HEK293T (cell line): ENCODE data around the gene PRKCZ.
A peak's percentile ranks its signal among the peaks of the same experiment; 100 is the strongest.

Experiments
- CTCF ChIA-PET: fragments of 350-600 bp; formaldehyde crosslinking; extraction: SDS; loops from one replicate; lab custom pipeline; 2021; ENCODE audit warnings: antibody characterized with exemption, inconsistent platforms; lab: Yijun Ruan, JAX
- POLR2A ChIA-PET: fragments of 350-600 bp; formaldehyde crosslinking; extraction: SDS; loops from one replicate; lab custom pipeline; 2020; ENCODE audit warnings: antibody characterized with exemption, inconsistent platforms; lab: Yijun Ruan, JAX
- DNase-seq: peaks from one replicate; pipeline ENCODE4 v3.0.0; 2012; ENCODE audit warnings: mixed read lengths; ENCODE audit errors: extremely low spot score
- ARNT ChIP-seq: fragments of 450-650 bp; IDR thresholded peaks from 2 replicates; pipeline ENCODE4 v1.6.1; 2017; ENCODE audit warnings: mild to moderate bottlenecking
- BHLHE40 ChIP-seq: fragments of 450-650 bp; IDR thresholded peaks from 2 replicates; pipeline ENCODE4 v1.6.1; 2016; ENCODE audit warnings: mild to moderate bottlenecking, moderate library complexity, borderline replicate concordance
- CTBP1 ChIP-seq: fragments of 450-650 bp; IDR thresholded peaks from 2 replicates; pipeline ENCODE4 v1.6.1; 2016; ENCODE audit warnings: borderline replicate concordance
- ELF4 ChIP-seq: fragments of 450-650 bp; IDR thresholded peaks from 2 replicates; pipeline ENCODE4 v1.6.1; 2017; ENCODE audit warnings: antibody characterized with exemption
- FOXA1 ChIP-seq: fragments of 450-650 bp; IDR thresholded peaks from 2 replicates; pipeline ENCODE4 v1.6.1; 2016; ENCODE audit warnings: mild to moderate bottlenecking
- FOXK2 ChIP-seq: fragments of 450-650 bp; IDR thresholded peaks from 2 replicates; pipeline ENCODE4 v1.6.1; 2016; ENCODE audit warnings: mild to moderate bottlenecking
- FOXM1 ChIP-seq: fragments of 450-650 bp; IDR thresholded peaks from 2 replicates; pipeline ENCODE4 v1.6.1; 2017; ENCODE audit warnings: mild to moderate bottlenecking, borderline replicate concordance
- L3MBTL2 ChIP-seq: fragments of 450-650 bp; conservative IDR thresholded peaks from 2 replicates; pipeline ENCODE4 v1.6.1; 2016; ENCODE audit warnings: mild to moderate bottlenecking
- LEF1 ChIP-seq: fragments of 450-650 bp; IDR thresholded peaks from 2 replicates; pipeline ENCODE4 v1.6.1; 2017; ENCODE audit warnings: mild to moderate bottlenecking, borderline replicate concordance
- NFRKB ChIP-seq: fragments of 450-650 bp; IDR thresholded peaks from 2 replicates; pipeline ENCODE4 v1.6.1; 2016; ENCODE audit warnings: mild to moderate bottlenecking, moderate library complexity
- PKNOX1 ChIP-seq: fragments of 450-650 bp; IDR thresholded peaks from 2 replicates; pipeline ENCODE4 v1.6.1; 2016
- SP1 ChIP-seq: fragments of 450-650 bp; IDR thresholded peaks from 2 replicates; pipeline ENCODE4 v1.6.1; 2017
- SUZ12 ChIP-seq: fragments of 450-650 bp; IDR thresholded peaks from 2 replicates; pipeline ENCODE4 v1.6.1; 2016; ENCODE audit warnings: mild to moderate bottlenecking
- TARDBP ChIP-seq: fragments of 450-650 bp; IDR thresholded peaks from 2 replicates; pipeline ENCODE4 v1.6.1; 2016
- ZNF384 ChIP-seq: fragments of 450-650 bp; IDR thresholded peaks from 2 replicates; pipeline ENCODE4 v1.6.1; 2016

Gene PRKCZ

DNA sequence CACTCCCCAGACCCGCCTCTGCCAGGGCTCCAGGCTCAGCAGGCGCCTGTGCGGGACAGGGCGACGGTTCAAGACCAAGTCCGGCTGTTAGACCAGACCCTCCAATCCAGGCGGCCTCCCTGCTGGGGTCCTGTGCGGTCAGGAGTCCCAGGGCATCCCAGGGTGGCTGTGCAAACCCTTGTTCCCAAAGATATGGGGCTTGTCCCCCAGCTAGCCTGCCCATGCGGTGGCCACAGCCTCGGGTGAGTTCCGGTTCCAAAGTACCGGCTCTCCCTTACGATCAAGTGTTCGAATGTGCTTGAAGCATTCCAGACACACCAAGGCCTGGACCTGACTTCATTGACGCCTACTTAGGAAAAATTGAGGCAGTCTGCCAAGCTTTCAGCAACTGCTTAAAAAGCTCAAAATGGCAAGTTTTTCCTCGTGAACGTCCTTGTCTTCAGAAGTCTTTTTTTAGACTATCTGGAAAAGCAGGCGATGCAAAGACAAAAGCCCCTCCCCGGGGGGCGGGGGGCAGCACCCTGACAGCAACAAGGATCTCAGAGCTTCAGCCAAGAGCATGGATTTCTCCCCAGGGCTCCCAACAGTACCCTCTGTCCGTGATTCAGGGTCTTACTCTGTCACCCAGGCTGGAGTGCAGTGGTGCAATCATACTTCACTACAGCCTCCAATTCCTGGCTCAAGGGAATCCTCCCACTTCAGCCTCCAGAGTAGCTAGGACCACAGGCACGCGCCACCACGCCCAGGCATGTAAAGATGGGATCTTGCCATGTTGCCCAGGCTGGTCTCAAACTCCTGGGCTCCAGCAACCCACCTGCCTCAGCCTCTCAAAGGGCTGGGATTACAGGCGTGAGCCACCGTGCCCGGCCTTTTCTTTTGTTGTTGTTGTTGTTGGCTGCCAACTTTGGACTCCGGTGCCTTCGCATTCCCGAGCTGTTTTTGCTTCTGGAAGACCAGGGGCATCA, 142.1 kb downstream of the PRKCZ start:
- POLR2A ChIA-PET, result interaction anchor here (1.1 to 2.1 kb wide), 2 partner anchors 36 to 199 kb away, joined by 4 to 8 read pairs; partner anchors contain the start of genes MORN1, RER1 and SKI
- DNase-seq, result no peak
- TF ChIP-seq FOXK2 (no peak), BHLHE40 (no peak), ARNT (no peak), SUZ12 (no peak), TARDBP (no peak), ELF4 (no peak)
- CTCF ChIA-PET, result interaction anchor here (0.6 to 1.5 kb wide), 3 partner anchors 83 to 189 kb away, joined by 3 to 4 read pairs (median 3); no protein-coding TSS in a partner anchor

GRCh38 chr1:2193514-2194281, 143.5 kb downstream of the PRKCZ start:
- POLR2A ChIA-PET, result interaction anchor here (1.3 to 3.1 kb wide), 3 partner anchors 188 to 354 kb away, joined by 4 to 18 read pairs (median 10); partner anchors contain the start of genes MORN1 and RER1
- no peak for DNase-seq
- TF ChIP-seq NFRKB (no peak), L3MBTL2 (no peak), BHLHE40 (no peak), ARNT (no peak), TARDBP (no peak), LEF1 (no peak), ELF4 (no peak)
- CTCF ChIA-PET, result interaction anchor here (3.5 kb wide), 1 partner anchor 188 kb away, joined by 65 read pairs; no protein-coding TSS in a partner anchor

DNA sequence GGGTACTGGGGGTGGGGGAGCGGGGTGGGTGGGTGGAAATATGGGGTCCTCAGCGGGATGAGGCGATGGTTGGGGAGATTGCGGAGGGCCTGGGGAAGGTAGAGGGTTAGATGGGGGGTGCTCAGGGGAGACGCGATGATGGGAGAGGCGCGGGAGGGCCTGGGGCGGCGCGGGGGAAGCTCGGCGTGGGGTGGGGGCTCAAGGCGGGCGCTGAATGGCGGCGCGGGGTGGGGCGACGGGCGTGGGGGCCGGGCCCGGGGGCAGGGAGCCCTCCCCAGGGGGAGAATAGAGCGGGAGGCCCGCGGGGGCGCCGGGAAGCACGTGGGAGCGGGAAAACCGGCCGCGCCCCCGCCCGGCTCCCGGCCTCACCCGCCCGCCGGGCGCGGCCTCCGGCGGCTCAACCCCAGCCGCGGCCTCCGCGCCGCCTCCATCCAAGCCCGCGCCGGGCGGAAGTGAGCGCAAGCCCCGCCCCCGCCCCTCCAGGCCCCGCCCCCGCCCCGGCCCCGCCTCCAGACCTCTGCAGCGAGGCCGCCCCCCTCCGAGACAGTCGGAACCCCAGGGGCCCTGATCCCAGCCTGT, 144.2 kb downstream of the PRKCZ start, which contains the start of gene FAAP20:
Gene FAAP20, minus strand, starts transcription at position 454 of the 579 bp plus-strand sequence. Its CDS starts 23 bp downstream, at position 431.
- no peak for TF ChIP-seq BHLHE40
- TF ChIP-seq FOXM1, result no peak
- no peak for TF ChIP-seq SP1
- no peak for TF ChIP-seq TARDBP
- no peak for TF ChIP-seq FOXA1
- TF ChIP-seq ZNF384, result no peak
- TF ChIP-seq LEF1, result no peak
- no peak for TF ChIP-seq SUZ12
- ChIA-PET POLR2A (interaction anchor here (0.9 to 3.1 kb wide), 14 partner anchors 10 to 353 kb away, joined by 3 to 18 read pairs (median 5); partner anchors contain the start of genes MORN1 and RER1), CTCF (interaction anchor here (0.6 to 3.5 kb wide), 14 partner anchors 10 to 765 kb away, joined by 3 to 65 read pairs (median 4); partner anchors contain the start of genes MORN1 and RER1)
- DNase-seq, result peak; percentile 81

DNA sequence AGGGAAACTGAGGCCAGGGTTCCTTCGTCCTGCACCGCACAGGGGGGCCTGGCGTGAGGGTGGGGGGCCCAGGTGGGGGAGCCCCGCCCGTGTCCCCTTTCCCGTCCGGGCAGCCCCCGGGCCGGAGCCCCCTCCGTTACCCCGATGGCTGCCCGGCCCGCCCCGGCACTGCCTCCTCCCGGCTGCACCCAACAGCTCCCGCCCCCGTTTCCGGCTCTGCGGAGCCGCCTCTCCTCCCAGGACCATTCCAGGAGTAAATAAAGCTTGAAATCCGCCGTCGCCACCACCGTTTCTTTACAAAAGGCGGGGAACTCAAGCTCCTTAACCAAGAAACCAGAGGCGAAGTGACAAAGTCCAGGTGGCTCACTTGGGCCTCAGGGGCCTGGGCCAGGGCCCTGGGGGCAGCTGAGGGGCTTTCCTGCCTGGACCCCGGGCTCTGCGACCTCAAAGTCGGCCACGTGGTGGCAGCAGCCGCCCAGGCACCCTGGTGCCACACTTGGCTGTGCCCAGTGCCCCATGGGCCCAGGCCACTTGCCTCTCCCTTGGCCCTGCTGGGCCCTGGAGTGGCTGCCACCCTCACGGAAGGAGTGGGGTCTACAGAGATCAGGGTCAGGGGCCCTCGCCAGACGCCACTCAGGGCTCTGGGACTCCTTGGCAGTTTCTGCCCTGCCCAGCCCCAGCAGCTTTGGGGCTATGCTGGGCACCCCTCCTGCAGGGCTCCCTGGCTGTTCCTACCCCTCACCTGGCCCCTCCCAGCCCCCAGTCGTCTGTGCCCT, 144.9 kb downstream of the PRKCZ start:
- peak; percentile 76 for DNase-seq
- ChIA-PET POLR2A (interaction anchor here (0.9 to 3.1 kb wide), 14 partner anchors 11 to 353 kb away, joined by 3 to 18 read pairs (median 5); partner anchors contain the start of genes MORN1 and RER1), CTCF (interaction anchor here (0.6 to 3.5 kb wide), 15 partner anchors 9 to 766 kb away, joined by 3 to 65 read pairs (median 5); partner anchors contain the start of genes MORN1 and RER1)
- TF ChIP-seq FOXA1 (no peak), FOXM1 (peak; percentile 11; the same call in 1 of the 2 replicates)

DNA sequence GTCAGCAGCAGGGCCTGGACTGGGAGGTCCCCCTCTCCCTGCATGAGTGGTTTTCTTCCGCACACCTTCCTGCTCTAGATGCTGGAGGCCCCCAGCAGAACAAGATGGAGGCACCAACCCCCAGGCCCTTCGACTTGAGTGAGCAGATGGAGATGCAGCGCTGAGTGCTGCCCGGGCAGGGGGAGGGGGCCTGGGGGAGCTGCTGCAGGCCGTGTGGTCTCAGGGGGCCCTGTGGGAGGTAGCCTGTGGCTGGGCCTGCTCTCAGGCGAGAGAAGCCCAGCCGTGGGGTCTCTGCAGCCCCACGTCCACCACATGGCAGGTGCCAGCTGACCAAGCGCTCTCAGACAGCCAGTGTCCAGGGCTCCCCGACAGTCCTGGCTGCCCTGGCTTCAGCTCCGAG, 145.6 kb downstream of the PRKCZ start:
- POLR2A ChIA-PET, result interaction anchor here (1.2 to 3.1 kb wide), 4 partner anchors 31 to 186 kb away, joined by 3 to 18 read pairs (median 7); no protein-coding TSS in a partner anchor
- CTCF ChIA-PET, result interaction anchor here (1.4 to 3.5 kb wide), 3 partner anchors 21 to 186 kb away, joined by 5 to 65 read pairs (median 6); no protein-coding TSS in a partner anchor
- no peak for DNase-seq
- TF ChIP-seq FOXK2 (no peak), LEF1 (no peak), FOXA1 (no peak), BHLHE40 (no peak), FOXM1 (no peak), L3MBTL2 (no peak), PKNOX1 (no peak), ELF4 (no peak), SUZ12 (no peak), CTBP1 (no peak), ZNF384 (no peak)
